Measurements from ENCODE around the gene NNMT.

NNMT gene

GRCh38 chr11:114283422-114283821 lies 12.8 kb upstream of the NNMT start:
- no peaks in the 10 kb centered on the region for H4K20me1 ChIP-seq (ENCODE audit: control insufficient read depth, insufficient read depth, low read depth, low read length)
- no peak overlapping the region for H3K4me2 ChIP-seq (ENCODE audit: low read length)
- H3K79me2 ChIP-seq (ENCODE audit: control insufficient read depth, low read length): no peaks in the 10 kb centered on the region
- no peaks in the 10 kb centered on the region for H3K9me3 ChIP-seq (ENCODE audit: control insufficient read depth, insufficient read depth, low read length)
- H3K9me2 ChIP-seq (replicated peaks; ENCODE audit: control insufficient read depth, low read length): no peaks in the 10 kb centered on the region
- H3K36me3 ChIP-seq (ENCODE audit: control insufficient read depth, low read length): no peaks in the 10 kb centered on the region
- H3F3A ChIP-seq (ENCODE audit: control insufficient read depth, insufficient read depth): no peaks in the 10 kb centered on the region
- H3K27ac ChIP-seq (ENCODE audit: low read depth, low read length): no peak overlapping the region
- TF ChIP-seq CTCF (IDR thresholded peaks at IDR 0.05; ENCODE audit: low read depth, low read length, poor library complexity, severe bottlenecking): no peak
- no peak for TF ChIP-seq EZH2phosphoT487 (IDR thresholded peaks at IDR 0.05; ENCODE audit: borderline replicate concordance, low read length)
- peaks cover 7% of the 10 kb centered on the region for H3K27me3 ChIP-seq (ENCODE audit: control insufficient read depth, low read length)
- H3K4me1 ChIP-seq (ENCODE audit: control insufficient read depth, low read length): no peaks in the 10 kb centered on the region
- no peak overlapping the region for H3K4me3 ChIP-seq (ENCODE audit: low read length)

- Histone ChIP-seq H3K9me2 (replicated peaks; ENCODE audit: control insufficient read depth, low read length) (no peaks in the 10 kb centered on the region), H4K20me1 (ENCODE audit: control insufficient read depth, insufficient read depth, low read depth, low read length) (no peaks in the 10 kb centered on the region), H3K27ac (ENCODE audit: low read depth, low read length) (no peak overlapping the region), H3K36me3 (ENCODE audit: control insufficient read depth, low read length) (no peaks in the 10 kb centered on the region), H3K4me1 (ENCODE audit: control insufficient read depth, low read length) (no peaks in the 10 kb centered on the region), H3K4me3 (ENCODE audit: low read length) (no peak overlapping the region), H3K79me2 (ENCODE audit: control insufficient read depth, low read length) (no peaks in the 10 kb centered on the region), H3K9me3 (ENCODE audit: control insufficient read depth, insufficient read depth, low read length) (no peaks in the 10 kb centered on the region), H3K27me3 (ENCODE audit: control insufficient read depth, low read length) (peaks cover 13% of the 10 kb centered on the region), H3K4me2 (ENCODE audit: low read length) (no peak overlapping the region), H3F3A (ENCODE audit: control insufficient read depth, insufficient read depth) (no peaks in the 10 kb centered on the region)
- TF ChIP-seq CTCF (IDR thresholded peaks at IDR 0.05; ENCODE audit: low read depth, low read length, poor library complexity, severe bottlenecking) (no peak), EZH2phosphoT487 (IDR thresholded peaks at IDR 0.05; ENCODE audit: borderline replicate concordance, low read length) (no peak)
Measured at GRCh38 chr11:114284021-114284420, 12.2 kb upstream of the NNMT start.

GRCh38 chr11:114284914-114285313 lies 11.3 kb upstream of the NNMT start:
- Histone ChIP-seq H3K4me3 (ENCODE audit: low read length) (no peak overlapping the region), H3K4me2 (ENCODE audit: low read length) (no peak overlapping the region), H3K4me1 (ENCODE audit: control insufficient read depth, low read length) (no peaks in the 10 kb centered on the region), H3K9me3 (ENCODE audit: control insufficient read depth, insufficient read depth, low read length) (no peaks in the 10 kb centered on the region), H3K27me3 (ENCODE audit: control insufficient read depth, low read length) (peaks cover 19% of the 10 kb centered on the region), H3F3A (ENCODE audit: control insufficient read depth, insufficient read depth) (no peaks in the 10 kb centered on the region), H3K27ac (ENCODE audit: low read depth, low read length) (no peak overlapping the region), H3K36me3 (ENCODE audit: control insufficient read depth, low read length) (no peaks in the 10 kb centered on the region), H3K9me2 (replicated peaks; ENCODE audit: control insufficient read depth, low read length) (no peaks in the 10 kb centered on the region), H4K20me1 (ENCODE audit: control insufficient read depth, insufficient read depth, low read depth, low read length) (no peaks in the 10 kb centered on the region), H3K79me2 (ENCODE audit: control insufficient read depth, low read length) (no peaks in the 10 kb centered on the region)
- TF ChIP-seq EZH2phosphoT487 (IDR thresholded peaks at IDR 0.05; ENCODE audit: borderline replicate concordance, low read length) (no peak), CTCF (IDR thresholded peaks at IDR 0.05; ENCODE audit: low read depth, low read length, poor library complexity, severe bottlenecking) (no peak)

- no peaks in the 10 kb centered on the region for H3K36me3 ChIP-seq (ENCODE audit: control insufficient read depth, low read length)
- H3K4me1 ChIP-seq (ENCODE audit: control insufficient read depth, low read length): no peaks in the 10 kb centered on the region
- no peak overlapping the region for H3K27ac ChIP-seq (ENCODE audit: low read depth, low read length)
Measured at GRCh38 chr11:114285599-114285998, 10.6 kb upstream of the NNMT start.

More at GRCh38 chr11:114285599-114285998, 10.6 kb upstream of the NNMT start:
- Histone ChIP-seq H4K20me1 (ENCODE audit: control insufficient read depth, insufficient read depth, low read depth, low read length) (no peaks in the 10 kb centered on the region), H3K27me3 (ENCODE audit: control insufficient read depth, low read length) (peaks cover 19% of the 10 kb centered on the region), H3K4me3 (ENCODE audit: low read length) (no peak overlapping the region), H3K4me2 (ENCODE audit: low read length) (no peak overlapping the region), H3K9me2 (replicated peaks; ENCODE audit: control insufficient read depth, low read length) (no peaks in the 10 kb centered on the region), H3F3A (ENCODE audit: control insufficient read depth, insufficient read depth) (no peaks in the 10 kb centered on the region), H3K9me3 (ENCODE audit: control insufficient read depth, insufficient read depth, low read length) (no peaks in the 10 kb centered on the region), H3K79me2 (ENCODE audit: control insufficient read depth, low read length) (no peaks in the 10 kb centered on the region)
- TF ChIP-seq EZH2phosphoT487 (IDR thresholded peaks at IDR 0.05; ENCODE audit: borderline replicate concordance, low read length) (no peak), CTCF (IDR thresholded peaks at IDR 0.05; ENCODE audit: low read depth, low read length, poor library complexity, severe bottlenecking) (no peak)
